Epithelial cell of prostate (primary cell): ENCODE measurements around the gene PLCB2.

Experiments
- DNase-seq: peaks from one replicate; pipeline ENCODE4 v3.0.0-alpha.2; 2011; ENCODE audit warnings: low read depth, low spot score
- H3K27ac ChIP-seq: fragments of 450-650 bp; 2 replicates; pipeline ENCODE4 v1.5.1; 2017; ENCODE audit warnings: mild to moderate bottlenecking

The PLCB2 gene

DNA sequence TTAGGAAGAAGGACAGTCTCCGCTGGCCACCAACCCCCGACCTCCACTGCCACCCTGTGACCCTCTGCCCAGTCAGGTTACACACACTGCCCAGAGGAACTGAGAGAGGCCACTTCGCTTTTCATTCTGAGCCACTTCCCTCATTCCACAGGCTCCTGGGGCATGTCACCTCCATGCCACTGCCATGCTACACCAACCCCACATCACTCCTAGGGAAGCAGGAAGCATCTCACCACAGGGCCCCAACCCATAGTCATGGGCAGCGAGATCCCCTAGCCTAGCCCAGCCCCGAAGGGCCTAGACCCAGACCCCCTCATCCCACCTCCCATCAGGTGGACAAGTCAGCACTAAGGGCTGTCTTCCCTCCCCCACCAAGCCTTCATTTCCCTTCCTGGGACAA, 1.4 kb downstream of the PLCB2 start:
- no peak overlapping the region for H3K27ac ChIP-seq
- no peak for DNase-seq

- no peak for DNase-seq
- no peak overlapping the region for H3K27ac ChIP-seq
Measured at GRCh38 chr15:40305281-40305680, 2.5 kb downstream of the PLCB2 start.

- no peak overlapping the region for H3K27ac ChIP-seq
- no peak for DNase-seq
Measured at GRCh38 chr15:40303576-40303975, 4.2 kb downstream of the PLCB2 start.

- H3K27ac ChIP-seq: no peak overlapping the region
Measured at GRCh38 chr15:40302981-40303380, 4.8 kb downstream of the PLCB2 start.

GRCh38 chr15:40302288-40302886, 5.3 kb downstream of the PLCB2 start:
- no peak overlapping the region for H3K27ac ChIP-seq
- DNase-seq: no peak

More at GRCh38 chr15:40302981-40303380, 4.8 kb downstream of the PLCB2 start:
- DNase-seq: no peak

- H3K27ac ChIP-seq: no peak overlapping the region
- DNase-seq: no peak
Measured at GRCh38 chr15:40301467-40302179, 6.1 kb downstream of the PLCB2 start.

GRCh38 chr15:40300771-40301170, 7.0 kb downstream of the PLCB2 start:
- DNase-seq: no peak
- no peak overlapping the region for H3K27ac ChIP-seq

GRCh38 chr15:40300367-40300766, 7.4 kb downstream of the PLCB2 start:
- no peak overlapping the region for H3K27ac ChIP-seq
- no peak for DNase-seq

GRCh38 chr15:40298216-40298935, 9.4 kb downstream of the PLCB2 start:
- no peak overlapping the region for H3K27ac ChIP-seq
- DNase-seq: no peak

DNA sequence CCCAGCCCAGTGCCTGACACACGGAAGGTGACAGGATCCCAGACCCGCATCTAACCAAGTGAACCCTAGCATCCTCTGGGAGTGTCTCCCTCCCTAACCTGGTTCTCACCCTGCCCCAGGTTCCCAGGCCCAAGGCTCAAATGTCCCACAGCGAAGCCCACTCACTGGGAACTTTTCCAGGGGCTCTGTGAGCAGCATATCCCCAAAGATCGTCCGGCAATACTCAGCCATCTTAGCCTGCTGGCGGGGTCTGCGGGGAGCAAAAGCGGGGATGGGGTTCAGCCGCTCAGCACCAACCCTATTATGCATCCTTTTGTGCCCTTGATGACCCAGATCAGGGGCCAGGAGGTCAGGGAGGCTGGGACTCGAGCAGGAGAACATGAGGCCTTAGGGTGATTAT, 10.4 kb downstream of the PLCB2 start:
- no peak for DNase-seq
- H3K27ac ChIP-seq: no peak overlapping the region

- no peak overlapping the region for H3K27ac ChIP-seq
- no peak for DNase-seq
Measured at GRCh38 chr15:40296561-40297230, 11.0 kb downstream of the PLCB2 start.

DNA sequence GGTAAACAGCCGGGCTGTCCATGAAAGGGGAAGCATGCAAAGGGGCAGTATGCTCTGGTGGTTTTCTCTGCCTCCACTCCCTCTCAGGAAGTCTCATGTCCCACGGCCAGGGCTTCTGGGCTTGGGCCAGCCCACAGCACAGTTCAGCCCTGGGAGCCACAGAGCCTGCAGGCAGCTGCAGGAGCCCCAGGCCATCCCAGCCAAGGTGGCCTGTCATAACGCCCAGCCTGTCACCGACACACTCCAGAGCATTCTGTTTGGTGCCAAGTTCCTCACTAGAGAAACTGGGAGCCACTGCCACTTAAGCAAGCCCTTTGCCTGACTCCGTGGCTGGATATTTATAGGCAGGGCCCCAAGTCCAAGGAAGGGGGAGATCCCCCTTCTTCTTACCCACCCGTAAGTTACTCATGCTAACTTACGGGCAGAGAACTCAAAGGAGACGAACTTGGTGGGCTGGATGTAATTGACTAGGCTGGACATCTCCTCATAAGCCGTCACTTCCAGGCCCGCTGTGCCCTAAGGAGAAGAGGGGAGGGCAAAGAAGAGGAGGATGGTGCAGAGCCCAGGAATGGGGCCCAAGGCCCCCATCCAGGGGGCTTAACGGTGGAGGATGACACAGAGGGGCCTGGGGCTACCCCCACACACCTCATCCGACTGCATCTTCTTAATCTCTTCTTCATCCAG, 11.7 kb downstream of the PLCB2 start:
- no peak overlapping the region for H3K27ac ChIP-seq
- DNase-seq: no peak

- no peak for DNase-seq
- no peak overlapping the region for H3K27ac ChIP-seq
Measured at GRCh38 chr15:40295297-40295696, 12.4 kb downstream of the PLCB2 start.

- H3K27ac ChIP-seq: no peak overlapping the region
- no peak for DNase-seq
Measured at GRCh38 chr15:40293905-40294895, 13.5 kb downstream of the PLCB2 start.

GRCh38 chr15:40293006-40293405, 14.7 kb downstream of the PLCB2 start:
- H3K27ac ChIP-seq: no peak overlapping the region
- no peak for DNase-seq

DNA sequence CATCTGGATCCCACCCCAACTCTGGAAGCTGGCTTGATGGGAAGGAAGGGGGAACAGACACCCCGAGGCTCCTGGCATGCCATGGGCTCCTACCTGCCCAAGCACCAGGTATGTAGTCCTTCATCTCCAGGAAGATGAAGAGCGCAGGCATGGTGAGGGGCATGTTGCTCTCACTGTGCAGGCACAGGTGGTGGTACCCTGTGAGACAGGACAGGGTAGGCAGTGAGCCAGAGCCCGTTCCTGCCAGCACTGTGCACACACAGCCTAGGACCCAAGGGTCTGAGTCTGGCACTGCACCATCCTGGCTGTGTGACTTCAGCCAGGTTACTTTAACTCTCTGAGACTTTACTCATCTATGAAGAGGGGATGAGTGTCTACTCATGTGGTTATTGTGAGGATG, 15.5 kb downstream of the PLCB2 start:
- DNase-seq: no peak
- H3K27ac ChIP-seq: no peak overlapping the region

DNA sequence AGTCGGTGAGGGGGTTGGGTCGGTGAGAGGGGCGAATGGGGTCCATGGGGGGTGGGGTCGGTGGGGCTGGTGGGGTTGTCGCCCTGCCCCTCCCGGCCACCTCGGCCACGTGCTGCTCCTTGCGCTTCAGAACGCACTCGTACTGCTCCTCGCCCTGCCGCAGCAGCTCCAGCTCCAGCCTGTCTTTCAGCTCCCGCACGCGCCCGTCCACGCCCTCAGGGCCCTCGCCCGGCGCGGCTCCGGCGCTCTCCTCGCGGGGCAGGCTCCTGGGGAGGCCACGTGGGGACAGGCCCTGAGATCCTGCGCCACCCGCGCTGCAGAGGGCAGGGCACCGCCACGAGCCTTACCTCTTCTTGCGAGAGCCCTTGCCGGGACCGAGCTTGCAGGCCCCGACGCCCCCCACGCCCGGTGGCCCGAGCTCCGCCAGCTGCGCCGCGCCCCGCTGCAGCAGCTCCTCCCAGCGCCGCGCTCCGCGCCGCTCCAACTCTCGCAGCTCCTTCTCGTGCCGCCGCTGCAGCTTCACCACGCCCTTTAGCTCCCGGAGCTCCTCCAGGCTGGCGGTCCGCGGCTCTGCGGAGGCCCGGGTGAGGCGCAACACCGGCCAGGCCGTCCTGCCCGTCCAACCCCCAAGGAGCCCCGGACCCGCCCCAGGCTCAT, 16.7 kb downstream of the PLCB2 start:
- DNase-seq: no peak
- H3K27ac ChIP-seq: no peak overlapping the region

DNA sequence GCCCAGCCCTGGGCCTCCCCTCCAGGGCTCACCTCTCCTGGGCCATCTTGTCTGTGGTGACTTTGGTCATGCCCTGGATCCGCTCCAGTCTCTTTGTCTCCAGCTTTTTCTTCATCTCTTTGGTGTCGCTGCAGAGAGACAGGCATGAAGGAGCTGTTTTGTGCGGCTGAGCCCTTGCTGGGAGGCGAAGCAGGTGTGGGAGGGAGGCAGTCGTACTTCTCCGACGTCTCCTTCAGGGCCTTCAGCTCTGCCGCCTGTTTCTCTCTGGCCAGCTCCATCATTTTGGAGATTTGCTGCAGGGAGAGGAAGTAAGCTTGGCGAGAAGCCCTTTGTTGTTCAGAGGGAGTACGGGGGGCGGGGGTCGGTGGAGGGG, 17.2 kb downstream of the PLCB2 start:
- H3K27ac ChIP-seq: no peak overlapping the region
- no peak for DNase-seq
